ENCODE results near the gene ERP27. TPM values are rescaled to one million over a fixed set of nuclear protein-coding genes. Genes with fewer than 3 reads are reported as not detected.

The ERP27 gene
- total RNA-seq, 1 donor: 0.18 TPM

DNA sequence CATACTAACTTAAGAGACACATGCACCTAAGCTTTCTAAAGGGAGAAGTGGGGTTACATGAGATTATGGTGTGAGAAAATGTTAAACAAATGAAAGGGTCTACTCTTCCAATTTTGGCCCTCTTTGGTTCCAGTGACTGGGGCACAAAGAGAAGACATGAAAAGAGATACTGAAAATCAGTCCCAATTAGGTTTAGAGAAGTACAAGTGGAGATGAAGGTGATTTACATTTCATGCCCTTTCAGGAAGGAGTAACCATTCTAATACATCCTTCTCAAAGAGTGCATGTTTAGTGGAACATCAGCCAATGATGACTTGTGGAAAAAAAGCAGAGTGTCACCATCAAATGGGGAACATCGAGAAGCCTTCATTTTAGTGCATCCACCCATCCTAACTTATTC, 67.1 kb downstream of the ERP27 start:
- DNase-seq (ENCODE audit: low read depth): no peak
- TF ChIP-seq, protein P1, sequence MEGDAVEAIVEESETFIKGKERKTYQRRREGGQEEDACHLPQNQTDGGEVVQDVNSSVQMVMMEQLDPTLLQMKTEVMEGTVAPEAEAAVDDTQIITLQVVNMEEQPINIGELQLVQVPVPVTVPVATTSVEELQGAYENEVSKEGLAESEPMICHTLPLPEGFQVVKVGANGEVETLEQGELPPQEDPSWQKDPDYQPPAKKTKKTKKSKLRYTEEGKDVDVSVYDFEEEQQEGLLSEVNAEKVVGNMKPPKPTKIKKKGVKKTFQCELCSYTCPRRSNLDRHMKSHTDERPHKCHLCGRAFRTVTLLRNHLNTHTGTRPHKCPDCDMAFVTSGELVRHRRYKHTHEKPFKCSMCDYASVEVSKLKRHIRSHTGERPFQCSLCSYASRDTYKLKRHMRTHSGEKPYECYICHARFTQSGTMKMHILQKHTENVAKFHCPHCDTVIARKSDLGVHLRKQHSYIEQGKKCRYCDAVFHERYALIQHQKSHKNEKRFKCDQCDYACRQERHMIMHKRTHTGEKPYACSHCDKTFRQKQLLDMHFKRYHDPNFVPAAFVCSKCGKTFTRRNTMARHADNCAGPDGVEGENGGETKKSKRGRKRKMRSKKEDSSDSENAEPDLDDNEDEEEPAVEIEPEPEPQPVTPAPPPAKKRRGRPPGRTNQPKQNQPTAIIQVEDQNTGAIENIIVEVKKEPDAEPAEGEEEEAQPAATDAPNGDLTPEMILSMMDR (IDR thresholded peaks at IDR 0.05; ENCODE audit: insufficient read depth, low read length): no peak
- no peak overlapping the region for H3K4me3 ChIP-seq (ENCODE audit: low read depth, low read length)

DNA sequence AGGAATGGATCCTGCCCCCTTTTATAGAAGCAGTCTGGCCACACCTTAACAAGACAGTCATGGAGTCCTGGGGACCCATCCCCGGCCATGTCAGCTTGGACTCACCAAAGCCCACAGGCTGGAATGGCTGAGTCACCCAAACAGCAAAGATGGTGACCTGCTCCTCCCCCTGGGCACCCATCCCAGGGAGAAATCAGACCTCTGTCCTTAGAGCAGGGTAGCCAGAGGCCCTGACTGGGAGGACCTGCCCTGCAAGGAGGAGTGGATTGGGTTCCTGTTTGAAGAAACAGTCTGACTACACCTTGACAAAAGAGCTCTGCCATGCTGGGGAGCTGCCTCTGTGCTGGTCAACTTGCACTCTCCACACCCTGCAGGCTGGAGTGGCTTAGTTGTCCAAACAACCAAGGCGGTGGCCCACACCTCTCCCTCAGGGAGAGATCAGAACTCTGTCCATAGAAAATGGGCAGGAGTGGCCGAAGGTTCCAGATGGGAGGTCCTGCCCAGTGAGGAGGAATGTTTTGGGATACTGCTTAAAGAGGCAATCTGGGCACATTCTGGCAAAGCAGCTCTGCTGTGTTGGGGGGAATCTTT, 69.3 kb downstream of the ERP27 start:
- TF ChIP-seq, protein P1 (IDR thresholded peaks at IDR 0.05; ENCODE audit: insufficient read depth, low read length): no peak
- H3K4me3 ChIP-seq (ENCODE audit: low read depth, low read length): no peak overlapping the region
- peak; percentile 34 for DNase-seq (ENCODE audit: low read depth)

Other genes starting within 250 kb of the ERP27 start
- gene GUCY2C, start 241.9 kb downstream of the ERP27 start, total RNA-seq (ENCODE audit: low replicate concordance): not detected in 2 replicates
- 6.3 and 15.9 TPM in 2 replicates for gene WBP11, start 135.1 kb downstream of the ERP27 start, total RNA-seq (ENCODE audit: low replicate concordance)
- 0.65 and 0.99 TPM in 2 replicates for gene C12orf60, start 134.9 kb downstream of the ERP27 start, total RNA-seq (ENCODE audit: low replicate concordance)
- gene SMCO3, start 124.4 kb downstream of the ERP27 start, total RNA-seq (ENCODE audit: low replicate concordance): 0.09 TPM in 1 of 2 replicates, not detected in the other
- gene ART4, start 95.0 kb downstream of the ERP27 start, total RNA-seq (ENCODE audit: low replicate concordance): 0.36 TPM in 1 of 2 replicates, not detected in the other
- 223 and 529 TPM in 2 replicates for gene MGP, start 52.7 kb downstream of the ERP27 start, total RNA-seq (ENCODE audit: low replicate concordance)
- gene ARHGDIB, start 23.1 kb upstream of the ERP27 start, total RNA-seq (ENCODE audit: low replicate concordance): 2.4 and 7.2 TPM in 2 replicates
- gene PDE6H, start 34.5 kb upstream of the ERP27 start, total RNA-seq (ENCODE audit: low replicate concordance): not detected in 2 replicates